ENCODE measurements around the gene LRP1B.

LRP1B gene

DNA sequence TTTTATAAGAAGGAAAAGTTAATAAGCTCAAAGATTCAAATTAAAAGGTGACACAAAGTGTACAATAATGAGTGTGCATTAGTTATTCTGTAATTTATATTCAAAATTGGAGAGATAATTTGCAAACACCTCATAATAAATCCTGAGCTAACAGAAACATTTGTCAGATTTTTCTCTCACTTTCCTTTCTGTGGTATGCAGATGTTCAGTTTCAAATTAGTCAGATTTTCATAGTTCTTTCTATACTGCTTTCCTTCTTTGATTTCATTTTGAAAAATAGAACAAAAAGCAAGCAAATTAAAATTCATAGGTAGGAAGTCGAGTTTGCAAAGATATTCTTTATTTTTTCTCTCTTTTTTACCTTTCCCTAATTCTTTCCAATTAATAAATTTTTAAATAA is 1930.5 kb downstream of the LRP1B start:
- Histone ChIP-seq H3K79me2 (ENCODE audit: insufficient read depth, low read depth) (no peaks in the 10 kb centered on the region), H3K4me1 (ENCODE audit: low read depth, poor library complexity, severe bottlenecking) (peaks cover 10% of the 10 kb centered on the region), H4K20me1 (ENCODE audit: insufficient read depth) (no peaks in the 10 kb centered on the region), H3K36me3 (ENCODE audit: insufficient read depth) (no peaks in the 10 kb centered on the region), H2AFZ (ENCODE audit: low read depth) (no peak overlapping the region), H3K9ac (no peak overlapping the region), H3K4me3 (IDR thresholded peaks at IDR 0.05; ENCODE audit: insufficient read depth, low read depth, low read length) (no peak overlapping the region), H3K27ac (no peak overlapping the region), H3K4me2 (peak overlapping the region; percentile 25; the same call in 1 of the 2 replicates), H3K27me3 (ENCODE audit: insufficient read depth, low read depth) (no peaks in the 10 kb centered on the region)
- TF ChIP-seq, protein P1, sequence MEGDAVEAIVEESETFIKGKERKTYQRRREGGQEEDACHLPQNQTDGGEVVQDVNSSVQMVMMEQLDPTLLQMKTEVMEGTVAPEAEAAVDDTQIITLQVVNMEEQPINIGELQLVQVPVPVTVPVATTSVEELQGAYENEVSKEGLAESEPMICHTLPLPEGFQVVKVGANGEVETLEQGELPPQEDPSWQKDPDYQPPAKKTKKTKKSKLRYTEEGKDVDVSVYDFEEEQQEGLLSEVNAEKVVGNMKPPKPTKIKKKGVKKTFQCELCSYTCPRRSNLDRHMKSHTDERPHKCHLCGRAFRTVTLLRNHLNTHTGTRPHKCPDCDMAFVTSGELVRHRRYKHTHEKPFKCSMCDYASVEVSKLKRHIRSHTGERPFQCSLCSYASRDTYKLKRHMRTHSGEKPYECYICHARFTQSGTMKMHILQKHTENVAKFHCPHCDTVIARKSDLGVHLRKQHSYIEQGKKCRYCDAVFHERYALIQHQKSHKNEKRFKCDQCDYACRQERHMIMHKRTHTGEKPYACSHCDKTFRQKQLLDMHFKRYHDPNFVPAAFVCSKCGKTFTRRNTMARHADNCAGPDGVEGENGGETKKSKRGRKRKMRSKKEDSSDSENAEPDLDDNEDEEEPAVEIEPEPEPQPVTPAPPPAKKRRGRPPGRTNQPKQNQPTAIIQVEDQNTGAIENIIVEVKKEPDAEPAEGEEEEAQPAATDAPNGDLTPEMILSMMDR (conservative IDR thresholded peaks at IDR 0.05; ENCODE audit: low read depth, low read length) = no peak

GRCh38 chr2:140199312-140199711 is 1931.5 kb downstream of the LRP1B start:
- Histone ChIP-seq H2AFZ (ENCODE audit: low read depth) (no peak overlapping the region), H3K4me2 (no peak overlapping the region), H3K79me2 (ENCODE audit: insufficient read depth, low read depth) (no peaks in the 10 kb centered on the region), H3K27me3 (ENCODE audit: insufficient read depth, low read depth) (no peaks in the 10 kb centered on the region), H3K36me3 (ENCODE audit: insufficient read depth) (no peaks in the 10 kb centered on the region), H3K4me1 (ENCODE audit: low read depth, poor library complexity, severe bottlenecking) (peaks cover 10% of the 10 kb centered on the region), H3K4me3 (IDR thresholded peaks at IDR 0.05; ENCODE audit: insufficient read depth, low read depth, low read length) (no peak overlapping the region), H3K9ac (no peak overlapping the region), H4K20me1 (ENCODE audit: insufficient read depth) (no peaks in the 10 kb centered on the region), H3K27ac (no peak overlapping the region)
- TF ChIP-seq, protein P1 (conservative IDR thresholded peaks at IDR 0.05; ENCODE audit: low read depth, low read length) = no peak

DNA sequence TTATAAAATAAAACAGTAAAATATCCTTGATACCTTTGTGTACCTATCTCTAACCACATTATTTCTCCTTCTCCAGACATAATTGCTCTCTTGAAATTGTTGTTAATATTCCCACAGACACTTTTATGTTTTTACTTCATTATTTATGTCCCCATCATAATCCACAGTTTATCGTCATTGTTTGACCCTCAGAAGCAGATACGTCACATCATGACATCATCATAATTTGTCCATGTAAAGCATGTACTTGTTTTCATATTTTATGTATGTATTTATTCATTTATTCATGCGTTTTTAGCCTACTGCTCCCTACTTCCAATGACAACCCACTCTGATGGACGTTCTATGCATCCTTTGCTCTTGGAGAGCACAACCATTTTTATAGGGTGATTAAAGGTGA is 1943.7 kb downstream of the LRP1B start:
- TF ChIP-seq, protein P1 (conservative IDR thresholded peaks at IDR 0.05; ENCODE audit: low read depth, low read length) = no peak
- no peak overlapping the region for H3K4me2 ChIP-seq
- H3K27ac ChIP-seq = no peak overlapping the region
- H2AFZ ChIP-seq (ENCODE audit: low read depth) = no peak overlapping the region
- H3K36me3 ChIP-seq (ENCODE audit: insufficient read depth) = no peaks in the 10 kb centered on the region
- H3K79me2 ChIP-seq (ENCODE audit: insufficient read depth, low read depth) = no peaks in the 10 kb centered on the region
- H3K9ac ChIP-seq = no peak overlapping the region
- no peaks in the 10 kb centered on the region for H3K4me1 ChIP-seq (ENCODE audit: low read depth, poor library complexity, severe bottlenecking)
- no peak overlapping the region for H3K4me3 ChIP-seq (IDR thresholded peaks at IDR 0.05; ENCODE audit: insufficient read depth, low read depth, low read length)
- no peaks in the 10 kb centered on the region for H4K20me1 ChIP-seq (ENCODE audit: insufficient read depth)
- H3K27me3 ChIP-seq (ENCODE audit: insufficient read depth, low read depth) = no peaks in the 10 kb centered on the region

DNA sequence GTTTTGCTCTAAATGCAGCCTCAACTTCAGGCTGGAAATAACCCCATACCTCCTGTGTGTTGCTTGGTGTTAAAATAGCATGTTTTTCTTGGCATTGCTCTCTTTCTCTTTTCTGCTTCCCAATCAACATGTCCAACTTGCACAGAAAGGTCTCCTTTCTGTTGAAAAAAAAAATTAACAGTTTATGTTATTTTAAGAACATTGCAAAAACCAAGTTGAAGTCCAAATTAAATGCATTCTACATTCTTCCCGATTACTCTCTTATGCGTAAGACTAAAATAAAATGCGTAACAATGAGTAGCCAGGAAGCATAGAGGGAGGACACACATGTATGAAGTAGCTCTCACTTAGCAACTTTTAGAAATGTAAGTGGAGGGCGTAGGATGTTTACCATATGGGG is 1944.5 kb downstream of the LRP1B start:
- Histone ChIP-seq H2AFZ (ENCODE audit: low read depth) (no peak overlapping the region), H3K4me1 (ENCODE audit: low read depth, poor library complexity, severe bottlenecking) (no peaks in the 10 kb centered on the region), H3K4me2 (no peak overlapping the region), H3K9ac (no peak overlapping the region), H4K20me1 (ENCODE audit: insufficient read depth) (no peaks in the 10 kb centered on the region), H3K27ac (no peak overlapping the region), H3K79me2 (ENCODE audit: insufficient read depth, low read depth) (no peaks in the 10 kb centered on the region), H3K27me3 (ENCODE audit: insufficient read depth, low read depth) (no peaks in the 10 kb centered on the region), H3K4me3 (IDR thresholded peaks at IDR 0.05; ENCODE audit: insufficient read depth, low read depth, low read length) (no peak overlapping the region), H3K36me3 (ENCODE audit: insufficient read depth) (no peaks in the 10 kb centered on the region)
- TF ChIP-seq, protein P1 (conservative IDR thresholded peaks at IDR 0.05; ENCODE audit: low read depth, low read length) = no peak

All from KMS-11 (cell line).